ENCODE data around the gene DHRS2.

The DHRS2 gene

GRCh38 chr14:23613242-23614070, 22.7 kb upstream of the DHRS2 start:
- no peak for DNase-seq

GRCh38 chr14:23614395-23614828, 21.8 kb upstream of the DHRS2 start:
- no peak for DNase-seq

- DNase-seq, result no peak
These were observed 20.3 kb upstream of the DHRS2 start for GRCh38 chr14:23615856-23616255.

GRCh38 chr14:23617539-23617938, 18.6 kb upstream of the DHRS2 start:
- no peak for DNase-seq

GRCh38 chr14:23618415-23618988, 17.7 kb upstream of the DHRS2 start:
- DNase-seq, result no peak

GRCh38 chr14:23620177-23620702, 15.9 kb upstream of the DHRS2 start:
- DNase-seq, result no peak

GRCh38 chr14:23621204-23621931, 14.8 kb upstream of the DHRS2 start:
- DNase-seq, result no peak

- no peak for DNase-seq
These were observed 14.0 kb upstream of the DHRS2 start for GRCh38 chr14:23621932-23622730.

GRCh38 chr14:23622990-23623389, 13.2 kb upstream of the DHRS2 start:
- no peak for DNase-seq

- no peak for DNase-seq
These were observed 12.2 kb upstream of the DHRS2 start for GRCh38 chr14:23623962-23624361.

GRCh38 chr14:23624830-23625404, 11.2 kb upstream of the DHRS2 start:
- no peak for DNase-seq

GRCh38 chr14:23626946-23627345, 9.2 kb upstream of the DHRS2 start:
- no peak for DNase-seq

GRCh38 chr14:23627961-23628360, 8.2 kb upstream of the DHRS2 start:
- DNase-seq, result no peak

- no peak for DNase-seq
These were observed 7.0 kb upstream of the DHRS2 start for GRCh38 chr14:23629204-23629603.

GRCh38 chr14:23629832-23630396, 6.2 kb upstream of the DHRS2 start:
- DNase-seq, result no peak

GRCh38 chr14:23630687-23631086, 5.5 kb upstream of the DHRS2 start:
- no peak for DNase-seq

- no peak for DNase-seq
These were observed 4.9 kb upstream of the DHRS2 start for GRCh38 chr14:23631234-23631633.

- DNase-seq, result peak; percentile 55
These were observed 4.3 kb upstream of the DHRS2 start for GRCh38 chr14:23631702-23632460.

- DNase-seq, result no peak
These were observed 3.6 kb upstream of the DHRS2 start for GRCh38 chr14:23632461-23633159.

GRCh38 chr14:23633160-23633701, 2.9 kb upstream of the DHRS2 start:
- no peak for DNase-seq

Measured in NCI-H1105 (cell line).